Spleen (tissue), 11 donors: Measurements from ENCODE around the gene POFUT1. TPM values are rescaled to one million over a fixed set of nuclear protein-coding genes. Genes with fewer than 3 reads are reported as not detected.

Experiments
- DNase-seq: peaks from one replicate; pipeline ENCODE4 v3.0.0-alpha.2; 2020
- H3K27ac ChIP-seq, 8 donors: fragments of 200-600 bp; sonication (generic) in 7 of 8; 1 replicate in 4 of 8; 2 replicates in 4 of 8; pipeline versions ENCODE4 v1.5.0 to v1.8.0; 2016 to 2021; ENCODE audit warnings: inconsistent platforms in 4 of 8, mild to moderate bottlenecking in 4 of 8, moderate library complexity in 1 of 8
- H3K27me3 ChIP-seq, 7 donors: fragments of 200-600 bp; sonication (generic) in 6 of 7; replicated peaks in 1 of 7; 1 replicate in 4 of 7; 2 replicates in 3 of 7; pipeline versions ENCODE4 v1.5.0 to v1.8.0; 2016 to 2021; ENCODE audit warnings: inconsistent platforms in 3 of 7, mild to moderate bottlenecking in 1 of 7
- H3K36me3 ChIP-seq, 6 donors: fragments of 200-600 bp; sonication (generic) in 5 of 6; 1 replicate in 4 of 6; 2 replicates in 2 of 6; pipeline versions ENCODE4 v1.5.0 to v1.8.0; 2016 to 2021; ENCODE audit warnings: inconsistent platforms in 2 of 6
- H3K4me1 ChIP-seq, 6 donors: fragments of 200-600 bp; sonication (generic) in 5 of 6; 1 replicate in 3 of 6; 2 replicates in 3 of 6; pipeline versions ENCODE4 v1.5.0 to v1.8.0; 2016 to 2021; ENCODE audit warnings: inconsistent platforms in 3 of 6
- H3K4me3 ChIP-seq, 8 donors: fragments of 200-600 bp; sonication (generic) in 7 of 8; 1 replicate in 4 of 8; 2 replicates in 4 of 8; pipeline versions ENCODE4 v1.5.0 to v1.8.0; 2016 to 2021; ENCODE audit warnings: inconsistent platforms in 4 of 8, mild to moderate bottlenecking in 4 of 8, moderate library complexity in 2 of 8
- H3K9me3 ChIP-seq, 8 donors: fragments of 200-600 bp; sonication (generic) in 7 of 8; 1 replicate in 4 of 8; 2 replicates in 4 of 8; pipeline versions ENCODE4 v1.5.0 to v1.8.0; 2016 to 2021; ENCODE audit warnings: inconsistent platforms in 4 of 8
- CTCF ChIP-seq, 11 experiments: fragments of 200-600 bp in 7 of 11; fragments of 450-650 bp in 4 of 11; sonication (generic) in 4 of 11; IDR thresholded peaks in 8 of 11; conservative IDR thresholded peaks in 3 of 11; 1 replicate in 7 of 11; 2 replicates in 4 of 11; pipeline versions ENCODE4 v1.4.0 to v1.8.0; 2016 to 2021; ENCODE audit warnings: antibody characterized with exemption in 11 of 11, inconsistent platforms in 4 of 11, mild to moderate bottlenecking in 1 of 11
- POLR2A ChIP-seq, 3 donors: fragments of 450-650 bp; IDR thresholded peaks; one replicate each; pipeline ENCODE4 v1.5.1; 2017; ENCODE audit warnings: antibody characterized with exemption in 3 of 3, mild to moderate bottlenecking in 1 of 3
- POLR2AphosphoS5 ChIP-seq, 3 donors: sonication (generic); formaldehyde crosslinking; IDR thresholded peaks; one replicate each; pipeline ENCODE4 v1.5.1; 2017; ENCODE audit warnings: antibody characterized with exemption in 3 of 3
- WGBS, 5 donors: extraction: QIAGEN DNeasy Blood & Tissue Kit in 3 of 5; methylation state at CpG; one replicate each; pipeline versions ENCODE4 v1.1.5 to v1.1.7; 2013 to 2018; 5-methylcytosine and 5-hydroxymethylcytosine counted together
- intact Hi-C: fragments of 100-400 bp; cut with DNase I; formaldehyde crosslinking; loops from one replicate; pipeline ENCODE4 v1.15.0; 2023; ENCODE audit warnings: low total_unique reads
- polyA plus RNA-seq, 3 donors: library from polyadenylated mRNA; stranded (reverse); fragments of 200-250 nt; gene quantifications; one replicate each; pipeline ENCODE4 v1.2.1, GENCODE V29; 2013
- total RNA-seq, 7 donors: library from RNA; depleted of rRNA in 3 of 7; stranded (reverse); fragments of >200 nt in 3 of 7; fragmentation: NEBNext Ultra II Directional in 4 of 7; extraction: Animal tissue kit (Norgen Biotek cat#: 25700) in 4 of 7; gene quantifications; one replicate each; pipeline versions ENCODE4 v1.1.0 to v1.2.1, GENCODE V29; 2016 to 2021
- donor health status: healthy with polysubstance abuse.
- donor health status: DM: no; HTN: no; CAD: no; lungs with moderate emphysema.
- donor health status: DM: no; HTN: no; CAD: no.
- donor health status: Bipolar disorder and iron deficiency.
- donor health status: healthy.
- donor health status: DM: no; HTN: no; CAD: no.
- donor health status: DM: yes; HTN: yes; CAD: no.

Gene POFUT1
- total and polyA plus RNA-seq, 10 donors, result 3.8 to 26.3 (median 21.0) TPM

GRCh38 chr20:32188376-32189122, 19.1 kb upstream of the POFUT1 start:
- H3K9me3 ChIP-seq, result no peaks in the 10 kb centered on the region
- peak overlapping the region in 2 of 8 donors; percentile 5 to 45 for H3K4me3 ChIP-seq
- H3K36me3 ChIP-seq, result peaks cover 0 to 20% (median 0%) of the 10 kb centered on the region in 6 donors
- intact Hi-C loops, result no loop called here
- DNase-seq, result no peak
- 95 to 98% (median 96%) methylated on average over 7 to 17 of the region's 17 CpGs for WGBS, 5 donors
- TF ChIP-seq CTCF (IDR thresholded peaks at IDR 0.05 in 8 of 11, conservative IDR thresholded peaks at IDR 0.05 in 3 of 11) (no peak), POLR2A (IDR thresholded peaks at IDR 0.05) (no peak), POLR2AphosphoS5 (IDR thresholded peaks at IDR 0.05) (no peak)
- peaks cover 0 to 7% (median 0%) of the 10 kb centered on the region in 7 donors for H3K27me3 ChIP-seq
- H3K4me1 ChIP-seq, result peaks cover 7 to 54% (median 39%) of the 10 kb centered on the region in 6 donors
- no peak overlapping the region for H3K27ac ChIP-seq

GRCh38 chr20:32189123-32189410, 18.6 kb upstream of the POFUT1 start:
- H3K36me3 ChIP-seq, result peaks cover 0 to 25% (median 1%) of the 10 kb centered on the region in 6 donors
- H3K27ac ChIP-seq, result no peak overlapping the region
- 93 to 98% (median 95%) methylated on average over 7 to 9 of the region's 9 CpGs for WGBS, 5 donors
- peaks cover 0 to 7% (median 0%) of the 10 kb centered on the region in 7 donors for H3K27me3 ChIP-seq
- H3K4me3 ChIP-seq, result peak overlapping the region in 4 of 8 donors; percentile 45 to 78 (median 58)
- no peak for DNase-seq
- TF ChIP-seq CTCF (IDR thresholded peaks at IDR 0.05 in 8 of 11, conservative IDR thresholded peaks at IDR 0.05 in 3 of 11) (no peak), POLR2A (IDR thresholded peaks at IDR 0.05) (no peak), POLR2AphosphoS5 (IDR thresholded peaks at IDR 0.05) (no peak)
- H3K9me3 ChIP-seq, result no peaks in the 10 kb centered on the region
- peaks cover 7 to 59% (median 41%) of the 10 kb centered on the region in 6 donors for H3K4me1 ChIP-seq
- intact Hi-C loops, result no loop called here

- no peaks in the 10 kb centered on the region for H3K9me3 ChIP-seq
- H3K27ac ChIP-seq, result peak overlapping the region; percentile 42 to 77 (median 66)
- 7 to 23% (median 10%) methylated on average over 25 to 88 of the region's 88 CpGs for WGBS, 5 donors
- peak overlapping the region; percentile 29 to 78 (median 48) for H3K4me3 ChIP-seq
- peaks cover 7 to 61% (median 43%) of the 10 kb centered on the region in 6 donors for H3K4me1 ChIP-seq
- H3K36me3 ChIP-seq, result peaks cover 0 to 34% (median 6%) of the 10 kb centered on the region in 6 donors
- intact Hi-C loops, result no loop called here
- peak; percentile 81 for DNase-seq
- TF ChIP-seq POLR2A (IDR thresholded peaks at IDR 0.05) (no peak), POLR2AphosphoS5 (IDR thresholded peaks at IDR 0.05) (peak; percentile 19 to 70 (median 49))
- peaks cover 0 to 7% (median 0%) of the 10 kb centered on the region in 7 donors for H3K27me3 ChIP-seq
These were observed 17.7 kb upstream of the POFUT1 start for GRCh38 chr20:32189691-32190615.

- peak overlapping the region; percentile 42 to 77 (median 66) for H3K27ac ChIP-seq
- no peak for DNase-seq
- intact Hi-C loops, result no loop called here
- WGBS, 5 donors, result 40 to 63% (median 43%) methylated on average over 8 to 14 of the region's 14 CpGs
- H3K9me3 ChIP-seq, result no peaks in the 10 kb centered on the region
- H3K36me3 ChIP-seq, result peaks cover 0 to 42% (median 15%) of the 10 kb centered on the region in 6 donors
- peak overlapping the region in 6 of 8 donors; percentile 45 to 78 (median 51) for H3K4me3 ChIP-seq
- H3K4me1 ChIP-seq, result peaks cover 7 to 61% (median 43%) of the 10 kb centered on the region in 6 donors
- TF ChIP-seq CTCF (IDR thresholded peaks at IDR 0.05 in 8 of 11, conservative IDR thresholded peaks at IDR 0.05 in 3 of 11) (no peak), POLR2A (IDR thresholded peaks at IDR 0.05) (no peak), POLR2AphosphoS5 (IDR thresholded peaks at IDR 0.05) (no peak)
- H3K27me3 ChIP-seq, result peaks cover 0 to 7% (median 0%) of the 10 kb centered on the region in 7 donors
These were observed 16.9 kb upstream of the POFUT1 start for GRCh38 chr20:32190616-32191415.
